ENCODE measurements around the gene DNAH6.

DNA sequence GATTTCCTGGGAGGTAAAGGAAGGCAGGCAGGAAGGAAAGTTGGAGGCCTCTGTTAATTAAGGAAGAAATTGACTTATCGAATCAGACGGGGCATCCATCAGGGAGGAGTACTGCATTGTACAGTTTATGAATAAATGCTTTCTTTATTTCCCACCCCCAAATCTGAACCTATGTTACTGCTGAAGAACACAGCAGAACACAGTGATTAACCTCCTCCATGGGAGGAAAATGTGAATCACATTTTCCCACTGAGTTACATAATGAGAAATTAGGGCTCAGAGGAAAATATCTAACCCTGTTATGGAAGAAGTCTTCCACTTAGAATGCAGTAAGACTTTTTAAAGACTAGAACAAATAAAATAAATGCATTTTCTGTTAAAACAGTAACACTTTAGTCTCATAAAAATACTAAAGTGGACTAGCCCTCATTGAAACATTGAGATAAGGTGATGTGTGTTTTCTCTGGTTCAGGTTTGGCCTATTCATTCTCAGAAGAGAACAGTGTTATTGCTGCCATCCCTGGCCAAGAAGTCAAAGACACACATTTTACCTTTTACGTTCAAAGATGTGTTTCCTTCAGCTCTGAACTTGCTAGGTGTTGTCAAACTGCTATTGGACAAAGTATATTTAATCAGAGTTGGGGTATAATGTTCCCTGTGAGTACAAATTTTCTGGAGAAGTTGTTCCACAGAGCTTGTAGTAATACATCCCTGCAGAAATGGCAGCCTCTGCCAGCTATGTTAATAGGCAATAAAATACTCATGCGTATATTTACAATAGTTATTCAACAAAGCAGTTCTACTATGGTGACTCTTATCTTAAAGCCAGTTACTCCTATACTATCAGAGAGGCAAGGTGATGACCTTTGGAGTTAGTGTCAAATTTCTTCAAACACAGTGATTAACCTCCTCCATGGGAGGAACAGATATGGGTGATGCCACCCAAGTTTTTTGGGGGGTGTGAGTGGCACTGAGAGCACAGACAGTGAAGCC is 11.1 kb downstream of the DNAH6 start:
- TF ChIP-seq, protein P1, sequence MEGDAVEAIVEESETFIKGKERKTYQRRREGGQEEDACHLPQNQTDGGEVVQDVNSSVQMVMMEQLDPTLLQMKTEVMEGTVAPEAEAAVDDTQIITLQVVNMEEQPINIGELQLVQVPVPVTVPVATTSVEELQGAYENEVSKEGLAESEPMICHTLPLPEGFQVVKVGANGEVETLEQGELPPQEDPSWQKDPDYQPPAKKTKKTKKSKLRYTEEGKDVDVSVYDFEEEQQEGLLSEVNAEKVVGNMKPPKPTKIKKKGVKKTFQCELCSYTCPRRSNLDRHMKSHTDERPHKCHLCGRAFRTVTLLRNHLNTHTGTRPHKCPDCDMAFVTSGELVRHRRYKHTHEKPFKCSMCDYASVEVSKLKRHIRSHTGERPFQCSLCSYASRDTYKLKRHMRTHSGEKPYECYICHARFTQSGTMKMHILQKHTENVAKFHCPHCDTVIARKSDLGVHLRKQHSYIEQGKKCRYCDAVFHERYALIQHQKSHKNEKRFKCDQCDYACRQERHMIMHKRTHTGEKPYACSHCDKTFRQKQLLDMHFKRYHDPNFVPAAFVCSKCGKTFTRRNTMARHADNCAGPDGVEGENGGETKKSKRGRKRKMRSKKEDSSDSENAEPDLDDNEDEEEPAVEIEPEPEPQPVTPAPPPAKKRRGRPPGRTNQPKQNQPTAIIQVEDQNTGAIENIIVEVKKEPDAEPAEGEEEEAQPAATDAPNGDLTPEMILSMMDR (IDR thresholded peaks at IDR 0.05; ENCODE audit: low read depth, low read length): no peak
- TF ChIP-seq EZH2phosphoT487 (IDR thresholded peaks at IDR 0.05; ENCODE audit: low read depth): no peak

Data from OCI-LY3 (cell line).